GM19035 (cell line): Measurements from ENCODE around the gene SLC17A1.

ENCODE experiments used
- ATAC-seq: cut with Tn5 transposase; IDR thresholded peaks from one replicate; pipeline ENCODE4 v1.9.1; 2021; ENCODE audit not compliant: unreplicated experiment

The SLC17A1 gene, protein sequence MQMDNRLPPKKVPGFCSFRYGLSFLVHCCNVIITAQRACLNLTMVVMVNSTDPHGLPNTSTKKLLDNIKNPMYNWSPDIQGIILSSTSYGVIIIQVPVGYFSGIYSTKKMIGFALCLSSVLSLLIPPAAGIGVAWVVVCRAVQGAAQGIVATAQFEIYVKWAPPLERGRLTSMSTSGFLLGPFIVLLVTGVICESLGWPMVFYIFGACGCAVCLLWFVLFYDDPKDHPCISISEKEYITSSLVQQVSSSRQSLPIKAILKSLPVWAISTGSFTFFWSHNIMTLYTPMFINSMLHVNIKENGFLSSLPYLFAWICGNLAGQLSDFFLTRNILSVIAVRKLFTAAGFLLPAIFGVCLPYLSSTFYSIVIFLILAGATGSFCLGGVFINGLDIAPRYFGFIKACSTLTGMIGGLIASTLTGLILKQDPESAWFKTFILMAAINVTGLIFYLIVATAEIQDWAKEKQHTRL

DNA sequence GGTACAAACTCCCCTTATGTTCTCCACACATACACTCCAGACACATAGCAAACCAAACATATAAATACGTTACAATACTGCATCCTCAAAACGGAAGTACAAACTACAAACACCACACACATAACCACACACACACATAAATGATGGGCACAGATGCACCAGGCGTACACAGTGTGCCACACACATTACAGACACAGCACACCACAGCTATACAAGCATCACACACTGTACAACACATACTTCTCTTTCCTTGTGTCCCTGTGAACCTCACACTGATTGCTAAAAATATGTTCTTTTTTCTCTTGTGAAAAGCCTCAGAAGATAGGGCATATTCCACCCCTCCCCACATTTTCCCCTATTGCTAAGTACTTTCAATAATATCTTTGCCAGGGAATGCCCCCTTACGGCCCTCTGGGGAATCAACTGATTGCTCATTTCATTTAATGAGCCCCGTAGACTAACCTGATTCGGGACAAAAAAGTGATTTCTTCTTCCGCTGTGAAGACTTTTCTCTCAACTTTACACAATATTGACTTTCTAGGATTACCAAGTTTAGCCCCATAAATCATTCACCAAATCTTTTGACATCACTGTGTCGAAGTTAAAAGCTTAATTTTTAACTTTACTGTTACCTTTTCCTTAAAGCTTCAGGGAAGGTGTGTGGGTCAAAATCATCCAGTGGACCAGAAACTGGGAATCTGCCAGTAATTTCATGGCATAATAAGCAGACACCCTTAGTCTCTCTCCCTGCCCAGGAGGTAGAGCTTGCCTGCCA lies at the start of gene SLC17A1:
Gene SLC17A1, minus strand, starts transcription at position 521 of the 775 bp plus-strand sequence. CDS start 1,495 bp downstream, outside the sequence.
- ATAC-seq: no peak

DNA sequence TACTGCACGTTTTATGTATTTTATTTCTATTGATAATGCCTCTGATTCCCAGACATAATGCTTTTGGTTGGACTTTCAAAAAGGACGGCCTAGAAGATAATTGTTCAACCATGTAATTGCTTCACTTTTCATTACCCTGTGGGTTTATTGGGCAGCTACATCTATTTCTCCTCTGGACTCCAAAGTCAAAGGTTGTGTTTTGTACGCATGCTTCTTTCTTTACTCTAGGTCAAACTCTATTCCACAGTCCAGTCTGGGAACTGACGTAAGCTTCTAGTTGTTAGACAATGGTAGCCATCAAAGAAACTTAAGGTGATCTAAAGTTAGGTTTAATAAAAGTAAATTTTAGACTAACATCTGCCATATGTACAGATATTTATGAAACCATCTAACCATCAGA lies 48.7 kb upstream of the SLC17A1 start:
- no peak for ATAC-seq

DNA sequence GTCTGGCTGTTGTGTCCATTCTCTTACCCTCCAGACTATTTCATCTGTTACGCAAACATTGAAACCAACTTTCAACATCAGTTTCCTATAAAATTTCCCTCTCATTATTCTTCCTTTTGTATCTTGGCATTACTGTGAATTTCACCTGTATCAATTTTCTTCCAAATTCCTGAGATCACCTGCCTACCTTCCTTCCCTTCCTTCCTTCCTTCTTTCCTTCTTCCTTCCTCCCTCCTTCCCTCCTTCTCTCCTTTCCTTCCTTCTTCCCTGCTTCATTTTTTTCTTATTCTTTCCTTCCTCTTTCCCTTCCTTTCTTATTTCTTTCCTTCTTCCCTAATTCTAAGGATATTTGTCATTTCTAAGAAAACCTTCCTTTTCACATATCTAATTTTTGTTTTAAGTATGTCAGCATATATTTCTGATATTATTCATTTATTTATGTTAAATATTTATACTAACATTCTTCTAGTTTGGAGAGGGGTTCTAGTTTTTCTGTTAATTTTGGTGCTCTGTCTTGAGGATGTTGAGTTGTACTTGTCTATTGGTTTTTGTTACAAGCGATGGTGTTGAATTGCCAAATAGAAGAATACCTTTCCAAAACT lies 47.0 kb upstream of the SLC17A1 start:
- ATAC-seq: no peak

DNA sequence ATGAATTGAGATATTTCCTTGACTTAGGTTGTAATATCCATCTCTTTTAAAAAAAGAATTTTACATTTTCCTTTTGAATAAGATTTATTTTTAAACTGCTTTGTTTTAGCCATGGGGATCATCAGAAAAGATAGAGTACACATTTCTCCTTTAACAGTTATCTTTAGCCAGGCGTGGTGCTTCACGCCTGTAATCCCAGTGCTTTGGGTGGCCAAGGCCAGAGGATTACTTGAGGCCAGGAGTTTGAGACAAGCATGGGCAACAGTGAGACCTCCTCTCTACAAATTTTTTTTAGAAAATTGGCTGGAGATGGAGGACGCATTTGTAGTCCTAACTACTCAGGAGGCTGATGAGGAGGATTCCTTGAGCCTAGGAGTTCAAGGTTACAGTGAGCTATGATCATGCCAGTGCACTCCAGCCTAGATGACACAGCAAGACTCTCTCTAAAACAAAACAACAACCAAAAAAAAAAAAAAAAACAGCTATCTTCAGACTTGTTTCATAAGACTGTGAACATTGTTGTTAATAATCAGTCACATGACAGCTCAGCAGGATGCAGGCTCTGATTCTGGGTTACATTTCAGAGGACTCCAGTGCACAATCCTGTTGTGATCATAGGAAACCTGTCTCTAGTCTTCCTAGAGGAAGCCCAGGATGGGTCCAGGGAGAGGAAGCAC lies 44.2 kb upstream of the SLC17A1 start:
- ATAC-seq: no peak

DNA sequence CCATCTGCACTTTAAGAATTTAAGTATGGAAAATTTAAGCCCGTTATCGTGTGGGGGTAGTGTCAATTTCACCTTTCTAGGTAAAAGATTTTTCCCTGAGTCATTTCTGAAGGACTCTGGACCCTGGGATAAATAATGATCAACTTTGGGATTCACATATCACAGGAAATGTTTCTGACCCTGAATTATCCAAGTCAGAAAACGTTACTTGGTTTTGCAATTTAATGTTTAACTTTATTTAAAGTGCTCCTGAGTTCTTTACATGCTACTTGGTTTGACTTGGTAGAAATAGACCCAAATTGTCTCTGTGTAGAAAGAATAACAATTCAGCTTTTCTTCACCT lies 43.7 kb upstream of the SLC17A1 start:
- no peak for ATAC-seq

DNA sequence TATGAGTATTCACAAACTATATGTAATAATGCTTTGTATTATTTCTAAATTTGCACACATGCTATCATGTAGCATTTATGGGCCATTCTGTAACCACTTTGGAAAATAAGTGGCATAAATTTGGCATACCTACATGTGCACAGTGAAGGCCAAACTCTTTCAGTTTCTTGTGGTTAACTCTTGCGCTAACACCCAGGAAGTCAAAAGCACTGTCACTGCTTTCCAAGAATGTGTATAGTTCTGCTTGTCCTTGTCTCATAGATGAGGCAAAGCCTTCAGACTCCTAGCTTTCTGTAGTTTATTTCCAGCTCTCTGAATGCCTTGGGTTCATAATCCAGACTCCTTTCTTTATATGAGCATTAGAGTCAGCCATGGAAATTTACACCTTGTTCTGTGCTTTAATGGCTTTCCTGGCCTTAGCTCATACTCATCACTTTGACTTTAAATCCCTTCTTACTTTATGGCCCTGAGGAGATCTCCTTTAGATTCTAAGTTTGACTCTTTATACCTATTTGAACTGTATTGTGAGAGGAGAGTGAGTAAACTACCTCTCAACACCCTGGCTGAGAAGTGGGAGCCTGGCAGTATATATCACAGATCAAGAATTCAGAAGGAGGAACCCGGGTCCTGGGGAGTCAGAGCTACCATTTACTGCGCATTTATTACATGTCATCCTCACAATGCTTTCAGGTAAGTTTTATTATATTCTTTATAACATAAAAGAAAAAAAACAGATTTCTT lies 43.1 kb upstream of the SLC17A1 start:
- ATAC-seq: no peak

DNA sequence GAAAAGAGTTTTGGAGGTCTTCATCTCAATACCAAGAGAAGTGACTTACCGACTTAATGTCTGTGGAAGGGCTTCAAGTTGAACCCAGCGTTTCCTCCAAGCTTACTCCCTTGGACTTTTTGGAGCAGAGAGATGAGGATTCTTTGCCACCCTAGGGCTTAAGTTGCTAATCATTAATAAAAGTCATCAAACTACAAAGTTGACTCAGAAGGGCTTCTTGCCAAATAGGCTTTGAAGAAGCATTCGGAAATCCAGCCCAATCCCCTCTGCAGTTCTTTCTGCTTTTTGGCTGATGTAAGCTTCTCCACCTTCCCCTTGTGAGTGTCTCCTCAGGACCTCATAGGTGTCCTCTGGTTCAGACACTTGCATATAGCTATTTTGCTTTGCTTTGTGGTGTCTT lies 42.3 kb upstream of the SLC17A1 start, which contains the start of gene SLC17A3:
Gene SLC17A3, minus strand, starts transcription at position 126 of the 400 bp plus-strand sequence. CDS start 5,856 bp downstream, outside the sequence.
- no peak for ATAC-seq

DNA sequence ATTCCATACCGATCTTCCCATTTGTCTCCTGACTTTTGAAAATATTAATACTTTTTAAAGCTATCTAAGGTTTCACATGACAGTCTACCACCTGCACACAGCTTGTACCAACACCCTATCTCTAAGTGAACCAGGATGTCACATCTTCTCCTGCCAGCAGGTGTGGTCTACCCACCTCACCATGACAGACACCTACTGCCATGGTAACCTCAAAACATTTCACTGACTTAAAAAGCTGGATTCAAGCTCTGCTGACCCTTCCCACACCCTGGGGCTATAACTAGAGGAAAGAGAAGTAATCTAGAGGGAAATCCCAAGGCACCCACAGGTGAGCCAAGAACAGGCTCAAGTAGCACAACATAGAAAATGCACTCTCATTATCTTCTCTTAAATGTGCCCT lies 41.0 kb upstream of the SLC17A1 start:
- ATAC-seq: no peak

DNA sequence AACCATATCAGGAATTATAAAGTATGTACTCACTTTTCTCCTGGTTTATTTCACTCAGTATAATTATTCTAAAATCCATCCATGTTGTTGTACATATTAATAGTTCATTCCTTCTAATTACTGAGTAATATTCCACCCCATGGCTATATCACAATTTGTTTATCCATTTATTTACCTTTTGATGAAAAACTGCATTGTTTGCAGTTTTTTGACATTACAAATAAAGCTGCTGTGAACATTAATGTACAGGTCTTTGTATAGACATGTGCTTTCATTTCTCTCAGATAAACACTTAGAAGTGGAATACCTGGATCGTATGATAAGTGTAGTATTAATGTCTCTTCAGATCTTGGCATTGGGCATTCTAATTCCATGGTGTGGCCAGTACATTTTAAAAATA lies 38.0 kb upstream of the SLC17A1 start:
- no peak for ATAC-seq

DNA sequence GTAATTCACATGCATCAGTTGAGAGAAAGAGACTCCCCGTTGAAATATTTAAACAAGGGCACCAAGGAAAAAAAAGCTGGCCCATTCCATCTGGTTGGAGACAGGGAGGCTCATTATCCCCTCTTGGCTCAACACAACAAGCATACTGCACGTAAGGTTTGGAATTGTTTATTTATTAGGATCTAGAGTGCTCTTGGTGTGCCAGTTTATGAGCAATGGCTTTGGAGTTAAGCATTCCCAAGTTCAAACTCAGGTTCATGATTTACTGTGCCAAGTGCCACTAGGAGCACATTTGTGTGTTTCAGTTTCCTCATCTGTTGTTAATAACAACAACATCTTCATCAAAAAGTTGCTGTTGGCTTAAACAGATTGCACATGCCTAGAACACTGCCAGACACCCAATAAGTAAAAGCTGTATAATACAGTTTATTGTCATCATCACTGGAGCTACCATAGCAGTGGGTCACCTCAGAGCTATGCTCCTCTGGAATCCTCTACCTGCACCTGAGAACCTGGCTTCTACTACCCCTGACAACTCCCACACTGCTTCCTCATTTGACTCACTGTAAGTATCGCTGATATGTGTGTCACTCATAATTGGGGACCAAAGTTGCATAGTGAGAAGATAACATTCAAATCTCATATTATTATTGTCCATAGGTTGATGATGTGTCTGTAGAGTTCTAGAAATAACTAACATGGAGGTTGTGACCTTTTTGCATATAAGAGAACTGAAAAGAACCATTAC lies 36.8 kb upstream of the SLC17A1 start:
- ATAC-seq: no peak

DNA sequence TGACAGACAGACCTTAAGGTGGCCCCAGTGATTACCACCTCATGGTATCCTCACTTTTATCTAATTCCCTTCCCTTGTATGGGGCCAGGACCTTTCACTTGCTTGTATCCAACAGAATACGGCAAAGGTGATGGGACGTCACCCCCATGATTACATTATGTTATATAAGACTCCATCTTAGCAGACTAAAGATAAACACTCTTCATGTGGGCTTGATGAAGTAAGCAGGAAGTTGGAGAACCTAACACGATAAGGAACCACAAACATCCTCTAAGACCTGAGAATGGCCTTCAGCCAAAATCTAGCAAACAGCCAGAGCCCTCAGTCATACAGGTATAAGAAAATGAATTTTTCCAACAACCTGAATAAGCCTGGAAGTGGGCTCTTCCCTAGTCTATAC lies 34.2 kb upstream of the SLC17A1 start:
- ATAC-seq: no peak

DNA sequence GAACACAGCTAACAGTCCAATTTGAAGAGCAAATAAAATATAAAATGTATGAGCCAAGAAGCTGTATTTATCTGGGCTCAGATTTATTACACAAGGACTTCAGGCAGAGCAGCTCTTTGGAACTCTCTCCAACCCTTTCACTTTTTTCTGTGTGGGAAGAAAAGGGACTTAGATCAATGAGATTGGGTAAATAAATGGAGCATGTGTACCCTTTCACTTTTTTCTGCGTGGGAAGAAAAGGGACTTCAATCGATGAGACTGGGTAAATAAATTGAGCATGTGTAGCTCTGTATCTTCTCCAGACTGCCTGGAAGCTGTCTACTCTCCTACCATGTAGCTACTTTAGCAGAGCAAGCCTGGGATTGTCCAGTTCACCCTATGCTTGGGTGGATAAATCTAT lies 31.5 kb upstream of the SLC17A1 start:
- ATAC-seq: no peak

DNA sequence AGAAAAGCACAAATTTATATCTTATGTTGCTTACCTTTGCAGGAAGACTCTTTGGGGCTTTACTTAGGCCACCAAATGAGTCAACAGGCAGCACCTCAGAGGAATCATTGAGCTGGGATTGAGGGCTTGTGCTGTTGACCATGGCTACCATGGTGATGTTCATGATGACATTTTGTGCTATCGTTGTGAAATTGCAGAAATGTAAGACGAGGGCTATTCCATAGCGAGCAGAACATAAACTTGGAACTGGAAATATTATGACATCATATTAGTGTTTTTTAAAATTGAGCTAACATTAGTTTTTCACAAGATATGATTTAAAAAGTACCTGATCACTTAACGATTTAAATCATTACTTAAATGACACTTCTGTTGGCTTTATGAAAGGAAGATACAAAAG lies 30.3 kb upstream of the SLC17A1 start:
- ATAC-seq: no peak

DNA sequence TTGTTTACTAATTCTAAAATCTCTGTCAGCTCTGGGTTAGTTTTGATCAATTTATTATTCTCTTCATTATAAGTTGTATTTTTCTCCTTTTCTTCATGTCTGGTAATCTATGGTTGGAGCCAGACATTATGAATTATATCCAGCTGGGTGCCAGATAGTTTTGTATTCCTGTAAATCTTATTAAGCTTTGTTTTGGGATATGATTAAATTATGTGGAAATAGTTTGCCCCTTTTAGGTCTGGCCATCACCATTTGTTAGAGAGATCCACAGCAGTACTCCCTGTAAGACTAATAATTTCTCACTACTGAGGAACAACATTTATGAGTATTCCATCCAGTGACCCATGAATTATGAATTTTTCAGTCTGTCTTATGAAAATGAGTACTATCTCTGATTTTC lies 20.9 kb upstream of the SLC17A1 start:
- ATAC-seq: no peak

DNA sequence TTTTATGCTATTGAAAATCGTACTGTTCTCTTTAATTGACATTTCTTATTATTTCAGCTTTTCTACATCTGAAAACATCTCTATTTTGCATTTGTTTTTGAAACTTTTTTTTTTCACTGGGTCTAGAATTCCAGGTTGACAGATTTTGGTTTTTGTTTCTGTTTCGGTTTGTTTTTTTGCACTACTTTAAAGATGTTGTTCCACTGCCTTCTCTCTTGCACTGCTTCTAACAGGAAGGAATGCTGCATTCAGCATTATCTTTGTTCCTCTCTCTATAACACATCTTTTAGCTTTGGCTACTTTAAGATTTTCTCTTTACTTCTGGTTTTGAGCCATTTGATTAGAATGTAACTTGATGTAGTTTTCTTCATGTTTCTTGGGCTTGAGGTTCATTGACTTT lies 20.1 kb upstream of the SLC17A1 start:
- ATAC-seq: no peak

DNA sequence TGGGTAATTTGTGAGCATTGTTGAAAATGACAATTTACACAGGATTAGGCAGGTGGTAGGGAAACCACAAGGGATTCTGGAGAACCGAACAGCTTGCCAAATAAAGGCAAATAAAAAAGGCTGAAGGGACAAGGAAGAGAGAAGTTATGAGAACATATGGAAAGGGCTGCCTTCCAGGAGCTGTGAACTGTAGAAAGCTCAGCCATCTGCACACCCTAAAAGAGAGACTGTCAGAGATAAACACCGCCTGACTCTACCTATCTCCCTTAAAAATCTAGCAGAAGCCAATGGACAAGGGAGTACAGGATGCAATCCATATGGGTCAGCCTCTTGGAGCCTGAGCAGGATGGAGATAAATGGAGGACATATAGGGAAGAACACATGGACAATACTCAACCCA lies 12.7 kb upstream of the SLC17A1 start:
- no peak for ATAC-seq

DNA sequence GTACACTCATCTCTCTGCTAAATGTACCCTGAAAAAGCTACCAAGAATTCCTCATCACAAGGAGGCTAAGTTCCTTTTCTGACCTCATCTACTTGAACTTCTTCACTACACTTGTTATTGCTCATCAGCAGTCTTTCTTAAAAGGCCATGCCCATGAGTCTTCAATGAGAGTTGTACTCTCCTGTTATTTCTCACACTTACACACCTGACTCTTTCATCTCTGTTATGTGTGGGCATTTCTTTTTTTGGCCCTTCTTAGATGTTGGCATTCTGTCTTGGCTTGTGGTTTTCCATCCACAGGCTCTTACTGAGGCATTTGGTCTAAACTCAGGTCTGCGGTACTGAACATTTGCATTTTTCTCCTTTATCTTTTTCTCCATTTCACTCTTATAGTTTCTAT lies 10.7 kb upstream of the SLC17A1 start:
- no peak for ATAC-seq

DNA sequence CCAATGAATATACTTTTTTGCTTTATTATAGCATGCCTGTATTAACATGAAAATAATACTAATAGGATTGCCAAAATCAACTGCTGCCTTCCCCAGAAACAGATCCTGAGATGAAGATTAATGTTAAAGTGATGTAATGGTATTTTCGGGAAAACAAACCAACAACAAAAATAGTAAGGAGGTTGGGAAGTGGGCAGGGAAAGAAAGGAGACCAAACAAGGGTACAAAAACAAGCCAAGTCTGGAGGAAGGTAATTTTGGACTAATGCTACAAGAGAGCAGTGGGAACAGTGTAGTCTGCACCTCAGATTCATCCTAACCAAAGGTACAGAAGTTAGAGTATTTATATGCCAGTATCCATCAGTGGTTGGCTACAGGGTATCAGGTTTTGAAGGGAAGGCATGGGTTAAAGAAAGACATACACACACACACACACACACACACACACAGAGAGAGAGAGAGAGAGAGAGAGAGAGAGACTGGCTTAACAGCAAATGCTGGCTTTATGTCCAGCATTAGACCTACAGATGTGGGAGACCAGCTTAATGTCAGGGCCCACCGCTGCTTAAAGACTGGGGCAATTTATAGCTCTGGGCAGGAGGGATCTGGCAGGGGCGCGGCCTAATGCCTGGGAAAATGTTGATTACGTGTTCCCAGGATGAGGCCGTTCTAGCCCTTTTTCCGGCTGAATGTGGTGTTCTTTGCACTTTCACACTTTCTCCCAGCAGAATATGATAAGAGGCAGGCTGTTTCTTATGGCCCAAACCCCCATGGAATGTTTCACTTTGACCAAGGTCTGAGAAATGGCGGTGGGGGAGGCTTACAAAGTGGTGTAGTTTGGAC lies 3.8 kb upstream of the SLC17A1 start:
- ATAC-seq: no peak

DNA sequence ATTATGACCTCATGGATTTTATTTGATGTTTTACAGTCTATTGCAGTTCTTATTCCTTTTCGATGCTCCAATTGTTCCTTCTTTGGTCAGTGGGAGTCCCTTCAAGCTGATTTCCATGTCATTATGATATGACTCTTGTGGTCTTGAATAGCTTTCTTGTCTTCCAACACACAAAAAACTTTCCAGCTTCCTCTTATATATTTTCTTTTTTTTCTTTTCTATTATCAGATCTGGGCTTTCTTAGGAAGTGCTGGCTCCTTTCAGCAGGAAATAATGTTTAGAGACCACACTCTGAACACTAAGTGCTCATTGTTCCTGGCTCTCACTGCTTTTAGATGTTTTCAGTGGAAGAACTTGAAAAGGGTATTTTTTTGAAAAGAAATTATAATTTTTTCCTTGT lies 3.1 kb upstream of the SLC17A1 start:
- ATAC-seq: no peak
